HEK293 (cell line): ENCODE results near the gene VILL.

Experiments used
- CTCF ChIA-PET: fragments of 350-600 bp; formaldehyde crosslinking; extraction: SDS; loops from one replicate; lab custom pipeline; 2021; ENCODE audit warnings: antibody characterized with exemption; lab: Yijun Ruan, JAX
- POLR2A ChIA-PET: fragments of 300-600 bp; formaldehyde crosslinking; extraction: SDS; loops from one replicate; lab custom pipeline; 2020; ENCODE audit warnings: antibody characterized with exemption, inconsistent platforms; lab: Yijun Ruan, JAX
- H3K27ac ChIP-seq: fragments of 200-500 bp; sonication (Bioruptor generic); 2 replicates; pipeline ENCODE4 v1.5.1; 2014; ENCODE audit warnings: low read depth, low read length, control low read depth, inconsistent platforms; ENCODE audit errors: extremely low read depth
- H3K36me3 ChIP-seq, 2 experiments: fragments of 200-500 bp in 1 of 2; sonication (Bioruptor generic) in 1 of 2; 1 replicate in 1 of 2; 2 replicates in 1 of 2; pipeline ENCODE4 v1.5.1; 2014 to 2017; ENCODE audit warnings: inconsistent platforms in 2 of 2, low read length in 2 of 2; ENCODE audit not compliant: control insufficient read depth in 2 of 2, insufficient read depth in 1 of 2
- H3K4me1 ChIP-seq: fragments of 200-500 bp; sonication (Bioruptor generic); 2 replicates; pipeline ENCODE4 v1.5.1; 2014; ENCODE audit warnings: mild to moderate bottlenecking, low read length, inconsistent platforms; ENCODE audit not compliant: control insufficient read depth, insufficient read depth
- H3K4me3 ChIP-seq: 2 replicates; pipeline ENCODE4 v1.5.1; 2011; ENCODE audit warnings: low read depth, mild to moderate bottlenecking, control low read depth, low read length, moderate library complexity
- H3K9me3 ChIP-seq: fragments of 200-500 bp; sonication (Bioruptor generic); 2 replicates; pipeline ENCODE4 v1.5.1; 2014; ENCODE audit warnings: low read depth, low read length, inconsistent platforms; ENCODE audit not compliant: control insufficient read depth, insufficient read depth
- BCL11B ChIP-seq: fragments of 450-650 bp; formaldehyde crosslinking; IDR thresholded peaks from 2 replicates; pipeline ENCODE4 v1.5.1; 2016; ENCODE audit warnings: low read depth, missing biosample characterization, missing genetic modification characterization
- KLF9 ChIP-seq: fragments of 450-650 bp; formaldehyde crosslinking; IDR thresholded peaks from 2 replicates; pipeline ENCODE4 v1.5.1; 2016; ENCODE audit warnings: missing biosample characterization, missing genetic modification characterization, low read depth
- SALL2 ChIP-seq: fragments of 450-650 bp; formaldehyde crosslinking; IDR thresholded peaks from 2 replicates; pipeline ENCODE4 v1.5.0; 2017; ENCODE audit warnings: missing biosample characterization, mild to moderate bottlenecking, missing genetic modification characterization, borderline replicate concordance
- TCF7L2 ChIP-seq: IDR thresholded peaks from 2 replicates; pipeline ENCODE4 v1.6.1; 2011; ENCODE audit warnings: low read depth, mild to moderate bottlenecking, inconsistent platforms, low read length, moderate library complexity, borderline replicate concordance
- YY1 ChIP-seq: fragments of 450-650 bp; formaldehyde crosslinking; IDR thresholded peaks from 2 replicates; pipeline ENCODE4 v1.5.1; 2018; ENCODE audit warnings: missing biosample characterization, missing genetic modification characterization
- ZEB2 ChIP-seq: fragments of 450-650 bp; formaldehyde crosslinking; IDR thresholded peaks from 2 replicates; pipeline ENCODE4 v1.5.1; 2016; ENCODE audit warnings: missing biosample characterization, missing genetic modification characterization
- ZFP69B ChIP-seq: fragments of 450-650 bp; formaldehyde crosslinking; IDR thresholded peaks from 2 replicates; pipeline ENCODE4 v1.5.1; 2016; ENCODE audit warnings: missing biosample characterization, missing genetic modification characterization
- ZNF10 ChIP-seq: fragments of 450-650 bp; formaldehyde crosslinking; IDR thresholded peaks from 2 replicates; pipeline ENCODE4 v1.5.1; 2017; ENCODE audit warnings: missing biosample characterization, missing genetic modification characterization
- ZNF157 ChIP-seq: fragments of 450-650 bp; formaldehyde crosslinking; IDR thresholded peaks from 2 replicates; pipeline ENCODE4 v1.5.1; 2016; ENCODE audit warnings: missing biosample characterization, missing genetic modification characterization
- ZNF16 ChIP-seq: fragments of 450-650 bp; formaldehyde crosslinking; IDR thresholded peaks from 2 replicates; pipeline ENCODE4 v1.5.1; 2016; ENCODE audit warnings: low read depth, missing biosample characterization, missing genetic modification characterization
- ZNF174 ChIP-seq: fragments of 450-650 bp; formaldehyde crosslinking; IDR thresholded peaks from 2 replicates; pipeline ENCODE4 v1.5.0; 2017; ENCODE audit warnings: missing biosample characterization, mild to moderate bottlenecking, missing genetic modification characterization
- ZNF221 ChIP-seq: fragments of 450-650 bp; formaldehyde crosslinking; IDR thresholded peaks from 2 replicates; pipeline ENCODE4 v1.5.1; 2017; ENCODE audit warnings: missing biosample characterization, missing genetic modification characterization, borderline replicate concordance
- ZNF404 ChIP-seq: fragments of 450-650 bp; formaldehyde crosslinking; IDR thresholded peaks from 2 replicates; pipeline ENCODE4 v1.5.1; 2017; ENCODE audit warnings: missing biosample characterization, missing genetic modification characterization
- ZNF416 ChIP-seq: fragments of 450-650 bp; formaldehyde crosslinking; IDR thresholded peaks from 2 replicates; pipeline ENCODE4 v1.5.1; 2016; ENCODE audit warnings: missing biosample characterization, missing genetic modification characterization
- ZNF501 ChIP-seq: fragments of 450-650 bp; formaldehyde crosslinking; IDR thresholded peaks from 2 replicates; pipeline ENCODE4 v1.5.1; 2016; ENCODE audit warnings: missing biosample characterization, missing genetic modification characterization
- ZNF555 ChIP-seq: fragments of 450-650 bp; formaldehyde crosslinking; conservative IDR thresholded peaks from 2 replicates; pipeline ENCODE4 v1.5.1; 2017; ENCODE audit warnings: missing biosample characterization, mild to moderate bottlenecking, missing genetic modification characterization, inconsistent platforms
- ZNF558 ChIP-seq: fragments of 450-650 bp; formaldehyde crosslinking; IDR thresholded peaks from 2 replicates; pipeline ENCODE4 v1.5.1; 2016; ENCODE audit warnings: missing biosample characterization, missing genetic modification characterization
- ZNF707 ChIP-seq: fragments of 450-650 bp; formaldehyde crosslinking; IDR thresholded peaks from 2 replicates; pipeline ENCODE4 v1.5.1; 2016; ENCODE audit warnings: missing biosample characterization, missing genetic modification characterization
- ZNF768 ChIP-seq: fragments of 450-650 bp; formaldehyde crosslinking; IDR thresholded peaks from 2 replicates; pipeline ENCODE4 v1.5.1; 2018; ENCODE audit warnings: missing biosample characterization, mild to moderate bottlenecking, missing genetic modification characterization
- ZXDB ChIP-seq: fragments of 450-650 bp; formaldehyde crosslinking; IDR thresholded peaks from 2 replicates; pipeline ENCODE4 v1.5.1; 2016; ENCODE audit warnings: missing biosample characterization, missing genetic modification characterization
- TF ChIP-seq, protein P1 (sequence below): fragments of 450-650 bp; formaldehyde crosslinking; IDR thresholded peaks from 2 replicates; pipeline ENCODE4 v1.5.1; 2016; ENCODE audit warnings: missing biosample characterization, missing genetic modification characterization
- TF ChIP-seq, protein P2 (sequence below): fragments of 450-650 bp; formaldehyde crosslinking; IDR thresholded peaks from 2 replicates; pipeline ENCODE4 v1.5.1; 2016; ENCODE audit warnings: missing biosample characterization, missing genetic modification characterization
- TF ChIP-seq, protein P3 (sequence below): fragments of 450-650 bp; formaldehyde crosslinking; IDR thresholded peaks from 2 replicates; pipeline ENCODE4 v1.5.1; 2016; ENCODE audit warnings: missing biosample characterization, missing genetic modification characterization, low read depth
- TF ChIP-seq, protein P4 (sequence below): fragments of 450-650 bp; formaldehyde crosslinking; IDR thresholded peaks from 2 replicates; pipeline ENCODE4 v1.5.1; 2016; ENCODE audit warnings: missing biosample characterization, missing genetic modification characterization

VILL gene

DNA sequence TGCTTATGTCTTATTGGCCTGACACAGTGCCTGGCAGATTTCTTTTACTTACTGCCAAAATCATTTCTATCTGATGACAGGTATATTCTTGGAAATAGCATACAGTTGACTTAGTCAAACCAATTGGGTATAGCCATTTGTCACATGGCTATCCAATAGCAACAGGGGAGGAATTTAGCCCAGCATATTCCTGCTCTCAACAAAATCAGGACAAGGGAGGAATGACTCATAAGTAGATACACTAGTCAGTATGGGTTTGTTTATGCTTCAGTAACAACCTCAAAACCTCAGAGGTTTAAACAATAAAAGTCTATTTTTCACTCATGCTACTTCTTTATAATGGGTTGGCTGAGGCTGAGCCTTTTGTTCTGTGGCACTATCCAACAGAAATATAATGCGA is 38.0 kb upstream of the VILL start:
- no peaks in the 10 kb centered on the region for H3K4me1 ChIP-seq
- ChIA-PET CTCF (interaction anchor here (1.0 kb wide), 1 partner anchor 15 kb away, joined by 3 read pairs; no protein-coding TSS in a partner anchor), POLR2A (no interaction called here)
- no peaks in the 10 kb centered on the region for H3K9me3 ChIP-seq
- no peak overlapping the region for H3K27ac ChIP-seq
- no peak overlapping the region for H3K4me3 ChIP-seq
- peaks cover 0 to 6% of the 10 kb centered on the region in 2 experiments; a peak in 1 of 3 replicates for H3K36me3 ChIP-seq
- no peak for TF ChIP-seq ZNF404
- no peak for TF ChIP-seq ZEB2 (tag by site-specific recombination)
- TF ChIP-seq ZFP69B = no peak
- no peak for TF ChIP-seq ZNF10
- no peak for TF ChIP-seq ZNF707
- no peak for TF ChIP-seq ZNF501 (tag by site-specific recombination)
- no peak for TF ChIP-seq ZNF558 (tag by site-specific recombination)
- TF ChIP-seq, protein P1, sequence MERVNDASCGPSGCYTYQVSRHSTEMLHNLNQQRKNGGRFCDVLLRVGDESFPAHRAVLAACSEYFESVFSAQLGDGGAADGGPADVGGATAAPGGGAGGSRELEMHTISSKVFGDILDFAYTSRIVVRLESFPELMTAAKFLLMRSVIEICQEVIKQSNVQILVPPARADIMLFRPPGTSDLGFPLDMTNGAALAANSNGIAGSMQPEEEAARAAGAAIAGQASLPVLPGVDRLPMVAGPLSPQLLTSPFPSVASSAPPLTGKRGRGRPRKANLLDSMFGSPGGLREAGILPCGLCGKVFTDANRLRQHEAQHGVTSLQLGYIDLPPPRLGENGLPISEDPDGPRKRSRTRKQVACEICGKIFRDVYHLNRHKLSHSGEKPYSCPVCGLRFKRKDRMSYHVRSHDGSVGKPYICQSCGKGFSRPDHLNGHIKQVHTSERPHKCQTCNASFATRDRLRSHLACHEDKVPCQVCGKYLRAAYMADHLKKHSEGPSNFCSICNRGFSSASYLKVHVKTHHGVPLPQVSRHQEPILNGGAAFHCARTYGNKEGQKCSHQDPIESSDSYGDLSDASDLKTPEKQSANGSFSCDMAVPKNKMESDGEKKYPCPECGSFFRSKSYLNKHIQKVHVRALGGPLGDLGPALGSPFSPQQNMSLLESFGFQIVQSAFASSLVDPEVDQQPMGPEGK (tag by site-specific recombination) = no peak
- no peak for TF ChIP-seq ZNF221 (tag by site-specific recombination)
- TF ChIP-seq SALL2 (tag by site-specific recombination) = no peak
- TF ChIP-seq ZNF174 (tag by site-specific recombination) = no peak
- no peak for TF ChIP-seq ZNF555 (tag by site-specific recombination)
- TF ChIP-seq TCF7L2 = no peak
- TF ChIP-seq ZNF16 (tag by site-specific recombination) = no peak
- no peak for TF ChIP-seq KLF9 (tag by site-specific recombination)
- TF ChIP-seq, all 188 proteins: peak for 0

DNA sequence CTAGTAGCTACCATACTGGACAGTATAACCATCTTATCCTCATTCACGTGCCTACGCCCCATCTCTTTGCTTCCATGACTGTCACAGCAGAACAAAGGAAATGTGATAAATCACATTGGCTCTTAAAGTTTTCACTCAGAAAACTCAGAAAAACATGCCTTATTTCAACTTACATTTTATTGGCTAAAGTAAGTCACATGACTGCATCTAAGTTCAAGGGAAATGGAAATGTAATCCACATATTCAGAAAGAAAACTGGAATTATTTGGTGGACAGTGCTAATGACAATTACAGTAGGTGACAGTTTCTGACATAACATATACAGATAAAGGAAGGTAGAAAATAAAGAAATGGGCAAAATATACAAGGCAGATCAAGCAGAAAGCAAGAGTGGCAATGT is 37.4 kb upstream of the VILL start:
- no peak overlapping the region for H3K27ac ChIP-seq
- H3K4me3 ChIP-seq = no peak overlapping the region
- H3K9me3 ChIP-seq = no peaks in the 10 kb centered on the region
- H3K36me3 ChIP-seq = peaks cover 0 to 6% of the 10 kb centered on the region in 2 experiments; a peak in 1 of 3 replicates
- POLR2A ChIA-PET = no interaction called here
- TF ChIP-seq ZNF221 (tag by site-specific recombination) (no peak), YY1 (tag by site-specific recombination) (no peak), BCL11B (tag by site-specific recombination) (no peak), ZNF416 (tag by site-specific recombination) (no peak), ZXDB (tag by site-specific recombination) (no peak), ZNF157 (tag by site-specific recombination) (no peak), ZNF768 (tag by site-specific recombination) (no peak)
- TF ChIP-seq, protein P2, sequence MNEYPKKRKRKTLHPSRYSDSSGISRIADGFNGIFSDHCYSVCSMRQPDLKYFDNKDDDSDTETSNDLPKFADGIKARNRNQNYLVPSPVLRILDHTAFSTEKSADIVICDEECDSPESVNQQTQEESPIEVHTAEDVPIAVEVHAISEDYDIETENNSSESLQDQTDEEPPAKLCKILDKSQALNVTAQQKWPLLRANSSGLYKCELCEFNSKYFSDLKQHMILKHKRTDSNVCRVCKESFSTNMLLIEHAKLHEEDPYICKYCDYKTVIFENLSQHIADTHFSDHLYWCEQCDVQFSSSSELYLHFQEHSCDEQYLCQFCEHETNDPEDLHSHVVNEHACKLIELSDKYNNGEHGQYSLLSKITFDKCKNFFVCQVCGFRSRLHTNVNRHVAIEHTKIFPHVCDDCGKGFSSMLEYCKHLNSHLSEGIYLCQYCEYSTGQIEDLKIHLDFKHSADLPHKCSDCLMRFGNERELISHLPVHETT (tag by site-specific recombination) = no peak
- TF ChIP-seq, protein P3, sequence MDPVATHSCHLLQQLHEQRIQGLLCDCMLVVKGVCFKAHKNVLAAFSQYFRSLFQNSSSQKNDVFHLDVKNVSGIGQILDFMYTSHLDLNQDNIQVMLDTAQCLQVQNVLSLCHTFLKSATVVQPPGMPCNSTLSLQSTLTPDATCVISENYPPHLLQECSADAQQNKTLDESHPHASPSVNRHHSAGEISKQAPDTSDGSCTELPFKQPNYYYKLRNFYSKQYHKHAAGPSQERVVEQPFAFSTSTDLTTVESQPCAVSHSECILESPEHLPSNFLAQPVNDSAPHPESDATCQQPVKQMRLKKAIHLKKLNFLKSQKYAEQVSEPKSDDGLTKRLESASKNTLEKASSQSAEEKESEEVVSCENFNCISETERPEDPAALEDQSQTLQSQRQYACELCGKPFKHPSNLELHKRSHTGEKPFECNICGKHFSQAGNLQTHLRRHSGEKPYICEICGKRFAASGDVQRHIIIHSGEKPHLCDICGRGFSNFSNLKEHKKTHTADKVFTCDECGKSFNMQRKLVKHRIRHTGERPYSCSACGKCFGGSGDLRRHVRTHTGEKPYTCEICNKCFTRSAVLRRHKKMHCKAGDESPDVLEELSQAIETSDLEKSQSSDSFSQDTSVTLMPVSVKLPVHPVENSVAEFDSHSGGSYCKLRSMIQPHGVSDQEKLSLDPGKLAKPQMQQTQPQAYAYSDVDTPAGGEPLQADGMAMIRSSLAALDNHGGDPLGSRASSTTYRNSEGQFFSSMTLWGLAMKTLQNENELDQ (tag by site-specific recombination) = no peak
- TF ChIP-seq, protein P4, sequence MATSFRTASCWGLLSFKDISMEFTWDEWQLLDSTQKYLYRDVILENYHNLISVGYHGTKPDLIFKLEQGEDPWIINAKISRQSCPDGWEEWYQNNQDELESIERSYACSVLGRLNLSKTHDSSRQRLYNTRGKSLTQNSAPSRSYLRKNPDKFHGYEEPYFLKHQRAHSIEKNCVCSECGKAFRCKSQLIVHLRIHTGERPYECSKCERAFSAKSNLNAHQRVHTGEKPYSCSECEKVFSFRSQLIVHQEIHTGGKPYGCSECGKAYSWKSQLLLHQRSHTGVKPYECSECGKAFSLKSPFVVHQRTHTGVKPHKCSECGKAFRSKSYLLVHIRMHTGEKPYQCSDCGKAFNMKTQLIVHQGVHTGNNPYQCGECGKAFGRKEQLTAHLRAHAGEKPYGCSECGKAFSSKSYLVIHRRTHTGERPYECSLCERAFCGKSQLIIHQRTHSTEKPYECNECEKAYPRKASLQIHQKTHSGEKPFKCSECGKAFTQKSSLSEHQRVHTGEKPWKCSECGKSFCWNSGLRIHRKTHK (tag by site-specific recombination) = no peak
- CTCF ChIA-PET = interaction anchor here (1.0 kb wide), 1 partner anchor 14 kb away, joined by 3 read pairs; no protein-coding TSS in a partner anchor
- H3K4me1 ChIP-seq = no peaks in the 10 kb centered on the region
